ENCODE results near the gene NCOA3.
A peak's percentile ranks its signal among the peaks of the same experiment; 100 is the strongest.

The NCOA3 gene

DNA sequence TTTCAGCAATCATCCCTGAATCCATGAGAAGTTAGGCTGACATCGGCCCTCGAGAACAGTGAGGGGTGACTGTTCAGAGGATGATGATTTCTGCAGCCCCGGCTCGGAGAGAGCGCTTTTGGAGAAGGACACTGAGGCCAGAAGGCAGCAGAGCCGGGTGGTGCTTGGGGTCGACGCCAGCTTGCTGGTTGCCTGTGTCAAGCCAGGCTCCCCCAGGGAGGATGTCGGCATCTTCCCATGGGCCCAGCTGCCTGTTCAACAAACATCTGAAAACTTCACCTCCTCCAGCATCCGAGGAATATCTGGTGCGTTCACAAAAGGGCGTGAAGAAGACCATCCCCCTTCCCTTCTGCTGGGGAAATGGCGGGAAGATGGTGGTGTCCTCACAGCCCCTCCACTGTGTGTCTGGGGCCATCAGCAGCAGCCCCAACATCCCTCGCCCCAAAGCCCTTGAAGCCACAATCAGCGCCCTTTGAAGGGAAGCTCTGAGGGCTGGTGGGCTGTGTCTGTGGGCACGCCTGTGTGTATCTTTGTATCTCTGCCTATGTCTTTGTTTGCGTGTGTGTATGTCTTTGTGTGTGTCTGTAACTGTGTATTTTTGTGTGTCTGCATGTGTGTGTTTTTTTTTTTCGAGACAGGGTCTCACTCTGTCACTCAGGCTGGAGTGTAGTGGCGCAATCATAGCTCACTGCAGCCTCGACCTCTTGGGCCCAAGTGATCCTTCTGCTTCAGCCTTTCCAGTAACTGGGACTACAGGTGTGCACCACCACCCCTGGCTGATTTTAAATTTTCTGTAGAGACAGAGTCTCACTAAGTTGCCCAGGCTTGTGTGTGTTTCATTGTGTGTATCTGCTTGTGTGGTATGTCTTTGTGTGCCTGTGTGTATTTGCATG lies 185.7 kb downstream of the NCOA3 start:
- no peak overlapping the region for H4K5ac ChIP-seq (ENCODE audit: low read length)
- H2BK120ac ChIP-seq (ENCODE audit: low read depth, low read length) = no peak overlapping the region
- no peaks in the 10 kb centered on the region for H3K36me3 ChIP-seq (ENCODE audit: control insufficient read depth, insufficient read depth, low read length)
- no peaks in the 10 kb centered on the region for H3K4me1 ChIP-seq (ENCODE audit: control insufficient read depth, low read depth, low read length)
- no peak overlapping the region for H4K8ac ChIP-seq (ENCODE audit: low read depth, low read length)
- H3K79me2 ChIP-seq (ENCODE audit: control insufficient read depth, insufficient read depth, low read length) = no peaks in the 10 kb centered on the region
- no CpG with 5 or more reads among the region's 20 CpGs for WGBS (ENCODE audit: extremely low coverage, insufficient coverage, low lambda C conversion rate)
- H3K56ac ChIP-seq (ENCODE audit: low read length) = no peak overlapping the region
- H3K4me2 ChIP-seq (ENCODE audit: low read length) = no peak overlapping the region
- DNase-seq = no peak
- no peak overlapping the region for H3K4ac ChIP-seq (ENCODE audit: low read depth, low read length)
- no peaks in the 10 kb centered on the region for H3K79me1 ChIP-seq (ENCODE audit: low read length)
- no peak overlapping the region for H3K9ac ChIP-seq (ENCODE audit: low read length)
- no peak overlapping the region for H3K4me3 ChIP-seq (ENCODE audit: low read length)
- H2BK15ac ChIP-seq (replicated peaks; ENCODE audit: low read depth) = no peak overlapping the region
- no peaks in the 10 kb centered on the region for H3K27me3 ChIP-seq (ENCODE audit: insufficient read depth, low read length, poor library complexity)
- no peak overlapping the region for H3K18ac ChIP-seq (ENCODE audit: low read length)
- no peak overlapping the region for H2BK5ac ChIP-seq (ENCODE audit: low read length)
- H3K23ac ChIP-seq (ENCODE audit: low read length) = no peak overlapping the region
- H3K27ac ChIP-seq (ENCODE audit: low read depth, low read length) = no peak overlapping the region
- H2AK5ac ChIP-seq (ENCODE audit: low read length) = no peak overlapping the region

DNA sequence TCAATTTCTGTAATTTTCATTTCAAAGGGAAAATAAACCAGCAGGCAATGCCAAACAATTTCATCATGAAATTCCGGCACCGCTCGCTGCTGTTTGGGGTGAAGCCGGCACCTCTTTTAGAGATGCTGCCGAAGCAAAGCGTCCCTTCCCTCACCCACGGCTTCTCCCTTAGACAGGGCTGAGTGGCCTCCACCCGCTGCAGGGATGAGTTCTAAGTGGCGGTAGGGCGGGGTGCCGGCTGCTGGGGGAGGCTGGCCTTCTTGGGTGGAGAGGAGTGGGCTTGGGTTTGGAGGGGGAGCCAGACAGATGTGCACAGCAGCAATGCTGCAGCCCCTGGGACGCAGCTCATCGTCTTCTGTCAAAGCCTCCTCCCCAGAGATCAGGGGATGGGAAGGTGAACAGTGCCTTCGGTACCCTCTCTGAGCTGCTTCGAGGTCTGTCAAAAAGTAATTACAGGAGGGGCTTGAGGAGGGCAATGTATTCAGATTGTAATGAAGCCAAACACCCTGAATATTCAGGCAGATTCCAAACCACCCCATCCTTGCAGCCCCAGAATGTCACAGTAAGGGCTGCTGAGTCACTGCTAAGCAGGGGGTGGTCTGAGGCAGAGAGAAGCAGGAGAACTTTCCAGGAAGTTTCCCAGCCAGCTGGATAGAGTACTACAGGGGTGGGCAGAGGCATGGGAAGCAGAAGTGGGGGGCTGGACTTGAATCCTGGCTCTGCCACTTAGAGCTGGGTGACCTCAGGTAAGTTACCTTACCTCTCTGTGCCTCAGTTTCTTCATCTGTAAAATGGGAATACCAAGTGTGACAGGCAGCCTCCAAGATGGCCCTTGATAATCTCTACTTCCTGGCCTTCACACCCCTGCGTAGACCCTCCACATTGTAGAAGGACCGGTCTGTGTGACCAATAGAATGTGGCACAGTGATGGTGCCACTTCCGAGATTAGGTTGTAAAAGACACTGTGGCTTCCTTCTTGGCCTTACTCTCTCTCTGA lies 187.0 kb downstream of the NCOA3 start:
- Histone ChIP-seq H3K9ac (ENCODE audit: low read length) (no peak overlapping the region), H3K4me2 (ENCODE audit: low read length) (no peak overlapping the region), H3K27ac (ENCODE audit: low read depth, low read length) (no peak overlapping the region), H3K4me3 (ENCODE audit: low read length) (no peak overlapping the region), H3K23ac (ENCODE audit: low read length) (no peak overlapping the region), H3K4me1 (ENCODE audit: control insufficient read depth, low read depth, low read length) (no peaks in the 10 kb centered on the region), H4K5ac (ENCODE audit: low read length) (no peak overlapping the region), H2BK5ac (ENCODE audit: low read length) (no peak overlapping the region), H3K36me3 (ENCODE audit: control insufficient read depth, insufficient read depth, low read length) (no peaks in the 10 kb centered on the region), H3K79me1 (ENCODE audit: low read length) (no peaks in the 10 kb centered on the region), H4K8ac (ENCODE audit: low read depth, low read length) (no peak overlapping the region), H2BK120ac (ENCODE audit: low read depth, low read length) (no peak overlapping the region), H2AK5ac (ENCODE audit: low read length) (no peak overlapping the region), H3K4ac (ENCODE audit: low read depth, low read length) (no peak overlapping the region), H3K18ac (ENCODE audit: low read length) (no peak overlapping the region), H3K56ac (ENCODE audit: low read length) (no peak overlapping the region), H3K27me3 (ENCODE audit: insufficient read depth, low read length, poor library complexity) (no peaks in the 10 kb centered on the region), H3K79me2 (ENCODE audit: control insufficient read depth, insufficient read depth, low read length) (no peaks in the 10 kb centered on the region), H2BK15ac (replicated peaks; ENCODE audit: low read depth) (no peak overlapping the region)
- DNase-seq = peak; percentile 68
- no CpG with 5 or more reads among the region's 18 CpGs for WGBS (ENCODE audit: extremely low coverage, insufficient coverage, low lambda C conversion rate)

DNA sequence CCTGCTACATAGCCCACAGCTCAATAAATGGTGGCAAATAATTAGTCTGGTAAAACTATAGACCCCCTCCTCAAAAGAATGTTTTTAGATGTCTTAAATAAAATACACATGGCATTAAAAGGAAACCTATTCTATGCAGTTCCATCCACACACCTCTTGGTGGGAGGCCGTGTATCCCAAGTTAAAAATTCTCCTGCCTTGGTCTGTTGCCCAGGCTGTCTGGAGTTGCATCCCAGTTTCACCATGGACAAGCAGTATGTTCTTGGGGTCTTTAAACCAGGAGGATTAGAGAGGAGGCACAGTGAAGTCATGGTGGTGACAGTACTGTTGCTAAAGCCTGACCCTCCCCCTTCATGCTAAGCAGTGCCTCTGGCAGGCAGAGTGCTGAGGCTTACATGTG lies 188.0 kb downstream of the NCOA3 start:
- Histone ChIP-seq H3K27ac (ENCODE audit: low read depth, low read length) (no peak overlapping the region), H3K4me3 (ENCODE audit: low read length) (no peak overlapping the region), H3K4me2 (ENCODE audit: low read length) (no peak overlapping the region), H3K79me1 (ENCODE audit: low read length) (no peaks in the 10 kb centered on the region), H3K4ac (ENCODE audit: low read depth, low read length) (no peak overlapping the region), H3K36me3 (ENCODE audit: control insufficient read depth, insufficient read depth, low read length) (no peaks in the 10 kb centered on the region), H3K9ac (ENCODE audit: low read length) (no peak overlapping the region), H2BK5ac (ENCODE audit: low read length) (no peak overlapping the region), H4K5ac (ENCODE audit: low read length) (no peak overlapping the region), H3K56ac (ENCODE audit: low read length) (no peak overlapping the region), H2BK15ac (replicated peaks; ENCODE audit: low read depth) (no peak overlapping the region), H4K8ac (ENCODE audit: low read depth, low read length) (no peak overlapping the region), H3K27me3 (ENCODE audit: insufficient read depth, low read length, poor library complexity) (no peaks in the 10 kb centered on the region), H3K4me1 (ENCODE audit: control insufficient read depth, low read depth, low read length) (no peaks in the 10 kb centered on the region), H3K18ac (ENCODE audit: low read length) (no peak overlapping the region), H2BK120ac (ENCODE audit: low read depth, low read length) (no peak overlapping the region), H3K79me2 (ENCODE audit: control insufficient read depth, insufficient read depth, low read length) (no peaks in the 10 kb centered on the region), H3K23ac (ENCODE audit: low read length) (no peak overlapping the region), H2AK5ac (ENCODE audit: low read length) (no peak overlapping the region)
- WGBS (ENCODE audit: extremely low coverage, insufficient coverage, low lambda C conversion rate) = no CpG with 5 or more reads among the region's 1 CpG
- no peak for DNase-seq

DNA sequence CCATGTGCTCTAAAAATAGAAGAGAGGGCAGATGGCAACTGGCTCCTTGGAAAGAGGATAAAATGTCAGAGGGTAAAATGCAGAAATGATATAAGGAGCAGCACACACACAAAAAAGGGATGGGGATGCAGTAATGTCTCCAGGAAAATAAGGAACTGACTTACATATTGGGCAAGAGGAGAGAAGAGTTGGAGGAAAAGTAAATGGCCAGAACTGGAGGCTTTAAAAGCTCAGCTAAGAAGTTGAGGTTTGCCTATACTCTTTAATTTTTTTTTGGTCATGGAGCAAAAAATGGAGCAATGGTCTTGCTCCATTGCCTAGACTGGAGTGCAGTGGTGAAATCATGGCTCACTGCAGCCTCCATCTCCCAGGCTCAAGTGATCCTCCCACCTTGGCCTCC lies 189.9 kb downstream of the NCOA3 start:
- H3K4ac ChIP-seq (ENCODE audit: low read depth, low read length) = no peak overlapping the region
- H3K27ac ChIP-seq (ENCODE audit: low read depth, low read length) = no peak overlapping the region
- no peaks in the 10 kb centered on the region for H3K27me3 ChIP-seq (ENCODE audit: insufficient read depth, low read length, poor library complexity)
- no peak overlapping the region for H3K56ac ChIP-seq (ENCODE audit: low read length)
- no peak overlapping the region for H3K18ac ChIP-seq (ENCODE audit: low read length)
- no peak overlapping the region for H2BK5ac ChIP-seq (ENCODE audit: low read length)
- no peak overlapping the region for H4K8ac ChIP-seq (ENCODE audit: low read depth, low read length)
- H3K4me3 ChIP-seq (ENCODE audit: low read length) = no peak overlapping the region
- no peak overlapping the region for H2BK120ac ChIP-seq (ENCODE audit: low read depth, low read length)
- no peaks in the 10 kb centered on the region for H3K79me2 ChIP-seq (ENCODE audit: control insufficient read depth, insufficient read depth, low read length)
- no peak overlapping the region for H3K4me2 ChIP-seq (ENCODE audit: low read length)
- H3K4me1 ChIP-seq (ENCODE audit: control insufficient read depth, low read depth, low read length) = no peaks in the 10 kb centered on the region
- no peak overlapping the region for H3K23ac ChIP-seq (ENCODE audit: low read length)
- H4K5ac ChIP-seq (ENCODE audit: low read length) = no peak overlapping the region
- H3K79me1 ChIP-seq (ENCODE audit: low read length) = no peaks in the 10 kb centered on the region
- no peaks in the 10 kb centered on the region for H3K36me3 ChIP-seq (ENCODE audit: control insufficient read depth, insufficient read depth, low read length)
- no peak overlapping the region for H3K9ac ChIP-seq (ENCODE audit: low read length)
- no peak overlapping the region for H2AK5ac ChIP-seq (ENCODE audit: low read length)
- DNase-seq = peak; percentile 67
- no peak overlapping the region for H2BK15ac ChIP-seq (replicated peaks; ENCODE audit: low read depth)

DNA sequence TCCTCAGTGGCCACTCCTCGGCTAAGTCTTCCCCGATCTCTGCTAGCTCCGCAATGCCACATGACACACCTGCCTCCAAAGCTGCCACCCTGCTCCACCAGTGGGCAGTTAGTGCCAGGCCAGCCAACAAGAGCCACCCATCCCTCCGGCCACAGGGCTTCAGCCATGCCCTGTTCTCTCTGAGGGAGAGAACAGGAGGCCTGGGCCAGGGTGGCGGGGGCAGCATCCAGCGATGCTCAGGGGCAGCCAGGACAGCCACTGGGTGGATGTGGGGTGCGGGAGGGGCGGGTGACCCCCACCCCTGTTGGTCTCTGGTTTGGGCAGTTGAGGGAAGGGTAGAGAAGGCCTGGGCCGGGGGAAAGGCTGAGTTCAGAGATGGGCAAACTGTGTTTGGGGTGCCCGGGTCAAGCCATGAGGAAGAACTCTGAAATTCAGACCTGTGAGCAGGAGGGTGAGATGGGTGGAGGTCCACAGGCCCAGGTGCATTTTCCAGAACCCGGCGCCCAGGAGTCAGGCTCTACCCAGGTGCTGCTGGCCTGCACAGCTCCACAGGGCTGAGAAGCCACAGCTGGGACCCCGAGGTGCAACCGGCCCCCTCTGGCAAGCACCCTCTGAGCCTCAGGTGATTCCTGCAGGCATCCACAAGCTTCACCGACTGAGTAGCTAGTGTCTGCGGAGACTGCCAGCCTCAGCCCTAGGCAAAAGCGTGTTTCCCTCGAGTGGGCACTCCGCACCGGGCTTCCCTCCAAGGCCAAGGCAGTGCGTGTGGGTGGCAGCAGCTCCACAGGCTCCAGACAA lies 192.5 kb downstream of the NCOA3 start:
- Histone ChIP-seq H3K18ac (ENCODE audit: low read length) (no peak overlapping the region), H3K36me3 (ENCODE audit: control insufficient read depth, insufficient read depth, low read length) (no peaks in the 10 kb centered on the region), H2BK15ac (replicated peaks; ENCODE audit: low read depth) (no peak overlapping the region), H3K79me2 (ENCODE audit: control insufficient read depth, insufficient read depth, low read length) (no peaks in the 10 kb centered on the region), H3K4me2 (ENCODE audit: low read length) (no peak overlapping the region), H2BK5ac (ENCODE audit: low read length) (no peak overlapping the region), H4K5ac (ENCODE audit: low read length) (no peak overlapping the region), H3K4ac (ENCODE audit: low read depth, low read length) (no peak overlapping the region), H3K23ac (ENCODE audit: low read length) (no peak overlapping the region), H3K56ac (ENCODE audit: low read length) (no peak overlapping the region), H3K27ac (ENCODE audit: low read depth, low read length) (no peak overlapping the region), H3K4me3 (ENCODE audit: low read length) (no peak overlapping the region), H2AK5ac (ENCODE audit: low read length) (no peak overlapping the region), H4K8ac (ENCODE audit: low read depth, low read length) (no peak overlapping the region), H3K9ac (ENCODE audit: low read length) (no peak overlapping the region), H2BK120ac (ENCODE audit: low read depth, low read length) (no peak overlapping the region), H3K27me3 (ENCODE audit: insufficient read depth, low read length, poor library complexity) (no peaks in the 10 kb centered on the region), H3K79me1 (ENCODE audit: low read length) (no peaks in the 10 kb centered on the region), H3K4me1 (ENCODE audit: control insufficient read depth, low read depth, low read length) (no peaks in the 10 kb centered on the region)
- no CpG with 5 or more reads among the region's 21 CpGs for WGBS (ENCODE audit: extremely low coverage, insufficient coverage, low lambda C conversion rate)
- DNase-seq = no peak

Data from mesendoderm (in vitro differentiated cells).